HCT116 (cell line): Measurements from ENCODE around the gene MIEN1. TPM values are rescaled to one million over a fixed set of nuclear protein-coding genes. Genes with fewer than 3 reads are reported as not detected.
A peak's percentile ranks its signal among the peaks of the same experiment; 100 is the strongest.

ENCODE experiments used
- ATAC-seq: fragments of 200-7000 bp; cut with Tn5 transposase; 2 replicates; pipeline ENCODE4 v1.9.1; 2020; ENCODE audit warnings: mild to moderate bottlenecking, moderate library complexity
- BruUV-seq: library from RNA; stranded (reverse); fragments of 400-500 nt; replicated peaks from 2 replicates; lab custom pipeline; 2021; lab: Mats Ljungman, UMichigan
- CTCF ChIA-PET: fragments of 300-600 bp; sonication (Branson Sonifier 250); formaldehyde crosslinking; loops from one replicate; lab custom pipeline; 2021; ENCODE audit warnings: antibody characterized with exemption; lab: Charles Lee
- POLR2A ChIA-PET: fragments of 300-600, 350-600 bp; sonication (Branson Sonifier 250); formaldehyde crosslinking; loops from one replicate; lab custom pipeline; 2021; ENCODE audit warnings: antibody characterized with exemption; lab: Charles Lee
- RAD21 ChIA-PET, 2 experiments: fragments of 300-600 bp; sonication (Branson Sonifier 250); formaldehyde crosslinking; loops; one replicate each; lab custom pipeline; 2023; ENCODE audit warnings: low total read pairs in 2 of 2; ENCODE audit not compliant: uncharacterized antibody in 2 of 2, unreplicated experiment in 2 of 2, low non-redundant PET in 1 of 2; lab: Charles Lee
- DNase-seq: peaks from one replicate; pipeline ENCODE4 v3.0.0-alpha.2; 2010; ENCODE audit warnings: low read depth, low spot score
- H2AFZ ChIP-seq: fragments of 200-600 bp; shearing (Covaris generic), sonication (generic); 2 replicates; pipeline ENCODE4 v1.6.1; 2017; ENCODE audit warnings: low read depth, mixed run types, mixed read lengths, antibody characterized with exemption, low read length; ENCODE audit not compliant: poor library complexity, severe bottlenecking
- H3K27ac ChIP-seq: 2 replicates; pipeline ENCODE4 v1.5.1; 2012; ENCODE audit warnings: low read depth, low read length
- H3K27me3 ChIP-seq: fragments of 200-600 bp; sonication (generic); 2 replicates; pipeline ENCODE4 v1.6.1; 2016; ENCODE audit warnings: mixed run types, low read length, mixed read lengths; ENCODE audit not compliant: insufficient read depth
- H3K36me3 ChIP-seq, 2 experiments: fragments of 200-500 bp in 1 of 2; fragments of 200-600 bp in 1 of 2; sonication (Bioruptor generic) in 1 of 2; sonication (generic) in 1 of 2; 2 replicates each; pipeline versions ENCODE4 v1.5.1 to v1.6.1; 2014 to 2016; ENCODE audit warnings: low read length in 2 of 2, inconsistent platforms in 1 of 2, mixed read lengths in 1 of 2, mixed run types in 1 of 2; ENCODE audit not compliant: insufficient read depth in 2 of 2, control insufficient read depth in 1 of 2
- H3K4me1 ChIP-seq, 2 experiments: fragments of 200-600 bp in 1 of 2; sonication (generic) in 1 of 2; 2 replicates each; pipeline versions ENCODE4 v1.5.1 to v1.6.1; 2012 to 2017; ENCODE audit warnings: low read length in 2 of 2, inconsistent platforms in 1 of 2, mild to moderate bottlenecking in 1 of 2, mixed read lengths in 1 of 2, mixed run types in 1 of 2, moderate library complexity in 1 of 2; ENCODE audit not compliant: insufficient read depth in 2 of 2, control insufficient read depth in 1 of 2
- H3K4me2 ChIP-seq: fragments of 200-600 bp; sonication (generic); 2 replicates; pipeline ENCODE4 v1.6.1; 2017; ENCODE audit warnings: mixed run types, low read length, mixed read lengths
- H3K4me3 ChIP-seq, 2 experiments: fragments of 200-600 bp in 1 of 2; sonication (generic) in 1 of 2; replicated peaks in 1 of 2; 2 replicates each; pipeline ENCODE4 v1.5.1; 2011 to 2016; ENCODE audit warnings: low read length in 2 of 2, control low read depth in 1 of 2, low read depth in 1 of 2, mild to moderate bottlenecking in 1 of 2, mixed read lengths in 1 of 2, mixed run types in 1 of 2
- H3K79me2 ChIP-seq: fragments of 200-600 bp; sonication (generic); 2 replicates; pipeline ENCODE4 v1.6.1; 2017; ENCODE audit warnings: mild to moderate bottlenecking, mixed run types, low read length, moderate library complexity, mixed read lengths; ENCODE audit not compliant: insufficient read depth
- H3K9ac ChIP-seq: fragments of 200-600 bp; sonication (generic); 2 replicates; pipeline ENCODE4 v1.6.1; 2016; ENCODE audit warnings: low read length, mixed read lengths
- H3K9me2 ChIP-seq: fragments of 200-600 bp; sonication (generic), shearing (Covaris generic); 2 replicates; pipeline ENCODE4 v1.6.1; 2017; ENCODE audit warnings: mixed run types, mild to moderate bottlenecking, moderate library complexity; ENCODE audit not compliant: insufficient read depth
- H3K9me3 ChIP-seq, 2 experiments: fragments of 200-500 bp in 1 of 2; fragments of 200-600 bp in 1 of 2; sonication (Bioruptor generic) in 1 of 2; sonication (generic) in 1 of 2; 2 replicates each; pipeline ENCODE4 v1.6.1; 2014 to 2017; ENCODE audit warnings: low read length in 2 of 2, mixed read lengths in 2 of 2, inconsistent platforms in 1 of 2, low read depth in 1 of 2, mild to moderate bottlenecking in 1 of 2, mixed run types in 1 of 2, moderate library complexity in 1 of 2; ENCODE audit not compliant: control insufficient read depth in 1 of 2, insufficient read depth in 1 of 2
- H4K20me1 ChIP-seq: fragments of 200-600 bp; sonication (generic), shearing (Covaris generic); 2 replicates; pipeline ENCODE4 v1.6.1; 2017; ENCODE audit warnings: mixed run types, mild to moderate bottlenecking, moderate library complexity; ENCODE audit not compliant: insufficient read depth
- CBX3 ChIP-seq: IDR thresholded peaks from 2 replicates; pipeline ENCODE4 v1.6.1; 2012; ENCODE audit warnings: low read depth
- CEBPB ChIP-seq: IDR thresholded peaks from 2 replicates; pipeline ENCODE4 v1.6.1; 2012; ENCODE audit warnings: low read depth
- CTCF ChIP-seq, 3 experiments: fragments of 200-600 bp in 1 of 3; sonication (generic) in 1 of 3; IDR thresholded peaks in 2 of 3; conservative IDR thresholded peaks in 1 of 3; 2 replicates each; pipeline ENCODE4 v1.5.1; 2012 to 2017; ENCODE audit warnings: low read depth in 2 of 3, low read length in 2 of 3, antibody characterized with exemption in 1 of 3, borderline replicate concordance in 1 of 3, control low read depth in 1 of 3, mild to moderate bottlenecking in 1 of 3, mixed read lengths in 1 of 3, mixed run types in 1 of 3, moderate library complexity in 1 of 3; ENCODE audit not compliant: insufficient read depth in 1 of 3
- EGR1 ChIP-seq: IDR thresholded peaks from 2 replicates; pipeline ENCODE4 v1.6.1; 2012; ENCODE audit warnings: low read depth
- ELF1 ChIP-seq: IDR thresholded peaks from 2 replicates; pipeline ENCODE4 v1.6.1; 2012; ENCODE audit warnings: low read depth, borderline replicate concordance
- EZH2 ChIP-seq: fragments of 200-600 bp; sonication (generic); IDR thresholded peaks from 2 replicates; pipeline ENCODE4 v1.6.1; 2017; ENCODE audit warnings: antibody characterized with exemption, mixed run types
- EZH2phosphoT487 ChIP-seq: fragments of 200-600 bp; IDR thresholded peaks from 2 replicates; pipeline ENCODE4 v1.6.1; 2018; ENCODE audit warnings: antibody characterized with exemption, borderline replicate concordance
- POLR2A ChIP-seq: IDR thresholded peaks from 2 replicates; pipeline ENCODE4 v1.7.0; 2011; ENCODE audit warnings: borderline replicate concordance; ENCODE audit not compliant: insufficient read depth, insufficient read length; ENCODE audit errors: extremely low read depth
- RAD21 ChIP-seq: IDR thresholded peaks from 2 replicates; pipeline ENCODE4 v1.6.1; 2012; ENCODE audit warnings: low read depth, mild to moderate bottlenecking
- REST ChIP-seq: IDR thresholded peaks from 2 replicates; pipeline ENCODE4 v1.6.1; 2012; ENCODE audit warnings: low read depth
- SIN3A ChIP-seq: IDR thresholded peaks from 2 replicates; pipeline ENCODE4 v1.6.1; 2012; ENCODE audit warnings: low read depth
- SP1 ChIP-seq: IDR thresholded peaks from 2 replicates; pipeline ENCODE4 v1.6.1; 2012; ENCODE audit warnings: low read depth
- SRF ChIP-seq: IDR thresholded peaks from 2 replicates; pipeline ENCODE4 v1.6.1; 2012; ENCODE audit warnings: low read depth
- TCF7L2 ChIP-seq: IDR thresholded peaks from 2 replicates; pipeline ENCODE4 v1.7.0; 2011; ENCODE audit warnings: borderline replicate concordance, inconsistent platforms; ENCODE audit not compliant: insufficient read depth, insufficient read length; ENCODE audit errors: extremely low read depth
- YY1 ChIP-seq: IDR thresholded peaks from 2 replicates; pipeline ENCODE4 v1.6.1; 2011; ENCODE audit warnings: low read length, low read depth, moderate library complexity, mild to moderate bottlenecking; ENCODE audit not compliant: insufficient replicate concordance; ENCODE audit errors: extremely low read depth
- ZBTB33 ChIP-seq: IDR thresholded peaks from 2 replicates; pipeline ENCODE4 v1.6.1; 2011; ENCODE audit warnings: mild to moderate bottlenecking, low read length, moderate library complexity; ENCODE audit not compliant: insufficient replicate concordance; ENCODE audit errors: extremely low read depth
- ZFX ChIP-seq: fragments of 450-650 bp; IDR thresholded peaks from 2 replicates; pipeline ENCODE4 v1.6.1; 2017
- ZNF274 ChIP-seq: fragments of 200-500 bp; sonication (Bioruptor generic); IDR thresholded peaks from 2 replicates; pipeline ENCODE4 v1.6.1; 2014; ENCODE audit warnings: mild to moderate bottlenecking, low read depth, low read length, inconsistent platforms
- intact Hi-C: fragments of 100-400 bp; cut with micrococcal nuclease; formaldehyde crosslinking; loops from 2 replicates; pipeline ENCODE4 v1.10.0; 2022
- total RNA-seq: library from RNA; stranded (reverse); gene quantifications from one replicate; pipeline ENCODE4 v1.2.1, GENCODE V29; 2021; ENCODE audit not compliant: unreplicated experiment

Gene MIEN1
- total RNA-seq, 1 experiment from 2014 or later, result 73.9 TPM

GRCh38 chr17:39769974-39770587 is 39.7 kb upstream of the MIEN1 start (continued):
- no peak for TF ChIP-seq ZBTB33
- no peak for TF ChIP-seq ZNF274
- TF ChIP-seq RAD21, result no peak
- peak; percentile 63 for TF ChIP-seq SIN3A

- Histone ChIP-seq H2AFZ (no peak overlapping the region), H3K79me2 (no peaks in the 10 kb centered on the region), H4K20me1 (no peaks in the 10 kb centered on the region), H3K4me2 (no peak overlapping the region), H3K4me3 (no peak overlapping the region), H3K9ac (no peak overlapping the region), H3K27me3 (peaks cover 9% of the 10 kb centered on the region), H3K36me3 (no peaks in the 10 kb centered on the region), H3K9me3 (no peaks in the 10 kb centered on the region), H3K27ac (no peak overlapping the region), H3K4me1 (peaks cover 12 to 24% of the 10 kb centered on the region in 2 experiments), H3K9me2 (no peaks in the 10 kb centered on the region)
- ATAC-seq, result no peak
- ChIA-PET POLR2A (no interaction called here), RAD21 (no interaction called here), CTCF (no interaction called here)
- intact Hi-C loops, result no loop called here
- BruUV-seq, result no TSS peak
- no peak for DNase-seq
- TF ChIP-seq ZNF274 (no peak), EGR1 (no peak), RAD21 (no peak), CBX3 (no peak), EZH2phosphoT487 (no peak), YY1 (no peak), CEBPB (no peak), SIN3A (no peak), ELF1 (no peak), CTCF (IDR thresholded peaks at IDR 0.05 in 2 of 3, conservative IDR thresholded peaks at IDR 0.05 in 1 of 3; ENCODE audit: borderline replicate concordance in 1 of 3, insufficient read depth in 1 of 3, low read depth in 2 of 3, low read length in 2 of 3) (no peak), SP1 (no peak), POLR2A (no peak), REST (no peak), EZH2 (no peak), SRF (no peak), TCF7L2 (no peak), ZFX (no peak)
Observed at GRCh38 chr17:39767147-39767546, 36.8 kb upstream of the MIEN1 start.
